Nasal cavity respiratory epithelium epithelial cell of viscerocranial mucosa (primary cell): Measurements from ENCODE around the gene NOBOX. TPM values are rescaled to one million over a fixed set of nuclear protein-coding genes. Genes with fewer than 3 reads are reported as not detected.

ENCODE experiments used
- total RNA-seq: library from RNA; depleted of rRNA; stranded (reverse); fragments of >200 nt; gene quantifications from 2 replicates; pipeline ENCODE4 v1.2.3, GENCODE V29; 2014

The NOBOX gene
- not detected in 2 replicates for total RNA-seq

DNA sequence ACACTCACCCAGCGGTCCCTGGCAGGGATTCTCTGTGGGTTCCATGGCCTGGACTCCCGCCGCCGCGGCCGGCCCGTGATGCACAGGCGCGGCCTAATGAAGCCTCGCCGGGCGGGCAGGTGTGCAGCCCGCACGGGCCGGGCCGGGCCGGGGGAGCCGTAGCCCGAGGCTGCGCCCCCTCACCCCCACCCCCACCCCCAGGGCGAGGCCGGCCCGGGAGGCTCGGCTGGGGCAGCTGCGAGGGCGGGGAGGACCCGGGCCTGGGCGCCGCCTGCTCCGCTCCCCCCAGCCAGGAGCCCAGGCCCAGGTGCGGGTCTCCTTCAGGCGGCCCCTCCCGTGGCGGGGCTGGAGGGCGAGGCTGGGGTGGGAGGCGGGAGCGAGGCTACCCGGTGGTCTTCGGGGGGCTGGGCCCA lies at the start of gene NOBOX:
TSS of gene NOBOX (minus strand) at position 45 of the 413 bp plus-strand sequence.

DNA sequence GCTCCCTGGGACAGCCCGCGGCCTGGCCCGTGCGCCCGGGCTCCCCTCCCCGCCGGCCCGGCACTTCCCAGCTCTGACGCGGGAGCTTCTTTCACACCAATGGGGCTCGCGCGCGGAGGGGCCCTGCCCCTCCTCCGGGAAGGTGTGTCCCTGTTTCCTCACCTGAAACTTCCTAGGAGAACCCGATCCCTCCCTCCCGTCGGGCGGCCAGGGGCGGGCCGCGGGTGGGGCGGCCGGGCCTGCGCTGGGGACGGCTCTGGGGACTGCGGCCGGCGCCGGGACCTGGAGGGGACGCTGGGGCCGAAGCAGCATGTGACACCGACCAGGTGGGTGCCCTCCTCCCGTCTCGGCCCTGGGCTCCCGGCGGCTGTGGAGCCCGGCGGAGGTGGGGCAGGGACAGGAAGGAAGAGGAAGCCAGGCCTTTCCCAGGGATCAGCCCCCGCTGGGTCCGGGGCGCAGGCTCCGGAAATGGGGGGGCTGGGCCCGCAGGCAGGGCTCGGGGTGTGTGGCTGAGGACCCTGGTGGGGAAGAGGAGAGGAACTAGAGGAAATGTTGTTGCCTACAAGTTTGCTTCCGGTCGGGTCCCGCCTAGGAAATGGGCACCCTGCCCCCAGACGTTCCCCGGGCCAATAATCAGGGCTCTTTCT lies 48.2 kb downstream of the NOBOX start, which contains the start of gene ARHGEF5:
TSS of gene ARHGEF5 (plus strand) at position 227 of the 647 bp plus-strand sequence. CDS start 7,268 bp downstream, outside the sequence.

Other genes starting within 250 kb of the NOBOX start
- 0.14 and 2.1 TPM in 2 replicates for gene CTAGE4, start 220.2 kb downstream of the NOBOX start, total RNA-seq
- gene ARHGEF35, start 207.9 kb downstream of the NOBOX start, total RNA-seq: 24.6 and 27.1 TPM in 2 replicates
- gene OR2A42, start 164.1 kb downstream of the NOBOX start, total RNA-seq: not detected in 2 replicates
- gene OR2A7, start 138.9 kb downstream of the NOBOX start, total RNA-seq: 1.6 and 2.1 TPM in 2 replicates
- gene CTAGE8, start 134.4 kb downstream of the NOBOX start, total RNA-seq: 6.6 and 7.2 TPM in 2 replicates
- not detected in 2 replicates for gene OR2A1, start 91.3 kb downstream of the NOBOX start, total RNA-seq
- gene ARHGEF5, start 48.3 kb downstream of the NOBOX start, total RNA-seq: 16.4 and 24.9 TPM in 2 replicates